ENCODE data around the gene NEDD4L.

NEDD4L gene

GRCh38 chr18:58037163-58037562 is 6.9 kb upstream of the NEDD4L start:
- TF ChIP-seq CTCF (IDR thresholded peaks at IDR 0.05; ENCODE audit: borderline replicate concordance, insufficient read depth, low read depth, low read length) = no peak
- H3K4me3 ChIP-seq (ENCODE audit: low read depth, low read length) = no peak overlapping the region

- H3K4me3 ChIP-seq (ENCODE audit: low read depth, low read length) = no peak overlapping the region
- TF ChIP-seq CTCF (IDR thresholded peaks at IDR 0.05; ENCODE audit: borderline replicate concordance, insufficient read depth, low read depth, low read length) = no peak
Observed at GRCh38 chr18:58038063-58038462, 6.0 kb upstream of the NEDD4L start.

GRCh38 chr18:58041633-58042032 is 2.4 kb upstream of the NEDD4L start:
- no peak for TF ChIP-seq CTCF (IDR thresholded peaks at IDR 0.05; ENCODE audit: borderline replicate concordance, insufficient read depth, low read depth, low read length)
- no peak overlapping the region for H3K4me3 ChIP-seq (ENCODE audit: low read depth, low read length)

- TF ChIP-seq CTCF (IDR thresholded peaks at IDR 0.05; ENCODE audit: borderline replicate concordance, insufficient read depth, low read depth, low read length) = no peak
- H3K4me3 ChIP-seq (ENCODE audit: low read depth, low read length) = peak overlapping the region; percentile 89
Observed at GRCh38 chr18:58042826-58043490, 1.1 kb upstream of the NEDD4L start.

GRCh38 chr18:58044370-58045241 is 580 bp downstream of the NEDD4L start:
- H3K4me3 ChIP-seq (ENCODE audit: low read depth, low read length) = peak overlapping the region; percentile 89
- TF ChIP-seq CTCF (IDR thresholded peaks at IDR 0.05; ENCODE audit: borderline replicate concordance, insufficient read depth, low read depth, low read length) = no peak

- TF ChIP-seq CTCF (IDR thresholded peaks at IDR 0.05; ENCODE audit: borderline replicate concordance, insufficient read depth, low read depth, low read length) = no peak
- peak overlapping the region; percentile 89 for H3K4me3 ChIP-seq (ENCODE audit: low read depth, low read length)
Observed at GRCh38 chr18:58045242-58046092, 1.4 kb downstream of the NEDD4L start.
